AG20443 (cell line): ENCODE measurements around the gene PITPNC1.
"Not testable (repeated sequence)": the region's sequence is repeated elsewhere in the genome, so short reads cannot be mapped to it uniquely, and the experiment has no call there.

Source experiments
- DNase-seq: peaks from one replicate; pipeline ENCODE4 v3.0.0; 2012; ENCODE audit warnings: low spot score, mixed read lengths

PITPNC1 gene

GRCh38 chr17:67489273-67489672, 112.2 kb downstream of the PITPNC1 start:
- DNase-seq, result no peak

- DNase-seq, result peak; percentile 22
Observed at GRCh38 chr17:67490471-67490870, 113.4 kb downstream of the PITPNC1 start.

DNA sequence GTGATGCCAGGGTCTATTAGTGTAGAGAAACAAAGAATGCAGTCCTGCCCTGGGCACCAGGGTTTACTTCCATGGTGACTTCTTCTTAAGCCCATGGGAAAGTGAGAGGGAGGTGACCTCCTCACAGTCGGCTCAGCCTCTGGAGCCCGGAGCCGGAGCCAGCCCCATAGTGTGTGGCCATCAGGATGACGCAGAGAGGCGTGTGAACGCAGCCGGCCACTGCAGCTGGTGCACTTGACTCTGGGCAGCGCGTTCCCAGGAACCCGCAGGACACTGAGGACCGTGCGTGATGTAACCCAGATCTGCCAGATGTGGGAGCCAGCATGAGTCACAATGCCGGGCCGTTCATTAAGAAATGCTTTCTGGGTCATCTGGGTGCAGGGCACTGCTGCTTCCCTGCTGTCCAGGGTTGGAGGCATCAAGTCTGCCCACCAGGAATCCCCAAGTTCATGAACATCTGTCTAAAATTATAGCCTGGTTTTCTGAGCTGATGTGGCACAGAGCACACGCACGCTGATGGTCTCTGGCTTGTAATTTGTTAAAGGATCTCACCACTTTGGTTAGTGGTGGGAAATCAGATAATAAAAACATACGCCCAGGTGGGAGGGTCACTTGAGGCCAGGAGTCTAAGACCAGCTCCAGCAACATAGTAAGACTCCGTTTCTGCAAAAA, 114.1 kb downstream of the PITPNC1 start:
- peak; percentile 95 for DNase-seq

GRCh38 chr17:67491681-67492024, 114.6 kb downstream of the PITPNC1 start:
- no peak for DNase-seq

GRCh38 chr17:67492251-67492740, 115.2 kb downstream of the PITPNC1 start:
- no peak for DNase-seq

- no peak for DNase-seq
Observed at GRCh38 chr17:67492824-67493517, 115.9 kb downstream of the PITPNC1 start.

GRCh38 chr17:67493812-67494211, 116.7 kb downstream of the PITPNC1 start:
- no peak for DNase-seq

- not testable (repeated sequence) for DNase-seq
Observed at GRCh38 chr17:67495534-67495933, 118.5 kb downstream of the PITPNC1 start.

DNA sequence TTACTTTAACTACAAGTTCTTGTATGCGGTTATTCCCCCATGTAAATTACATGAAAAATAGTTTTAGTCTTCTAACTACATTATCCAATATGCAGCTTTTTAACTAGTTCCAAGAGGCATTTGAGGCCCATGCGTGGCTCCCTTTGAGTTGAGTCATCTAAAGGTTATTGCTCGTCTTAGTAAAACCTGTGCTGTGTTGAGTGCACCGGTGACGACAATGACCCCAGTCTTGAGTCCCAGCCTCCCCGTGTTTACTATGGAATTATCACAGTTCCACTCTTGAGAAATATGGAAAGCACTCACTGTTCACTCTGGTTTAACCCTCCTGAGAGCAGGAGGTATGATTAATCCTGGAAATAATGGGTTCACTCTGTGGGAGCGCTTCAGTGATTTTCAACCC, 119.2 kb downstream of the PITPNC1 start:
- no peak for DNase-seq

- DNase-seq, result no peak
Observed at GRCh38 chr17:67499685-67500084, 122.6 kb downstream of the PITPNC1 start.

DNA sequence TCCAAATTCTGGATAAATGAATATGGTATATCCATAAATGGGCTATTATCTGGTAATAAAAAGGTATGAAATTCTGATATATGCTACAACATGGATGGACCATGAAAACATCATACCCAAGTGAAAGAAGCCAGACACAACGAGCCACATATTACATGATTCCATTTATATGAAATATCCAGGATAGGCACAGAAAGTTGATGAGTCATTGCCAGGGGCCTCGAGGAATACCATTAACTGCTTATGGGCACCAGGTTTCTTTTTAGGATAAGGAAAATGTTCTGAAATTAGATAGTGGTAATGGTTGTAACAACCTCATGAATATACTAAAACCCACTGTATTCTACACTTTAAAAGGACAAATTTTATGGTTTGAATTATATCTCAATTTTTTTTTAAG, 123.2 kb downstream of the PITPNC1 start:
- peak; percentile 16 for DNase-seq

DNA sequence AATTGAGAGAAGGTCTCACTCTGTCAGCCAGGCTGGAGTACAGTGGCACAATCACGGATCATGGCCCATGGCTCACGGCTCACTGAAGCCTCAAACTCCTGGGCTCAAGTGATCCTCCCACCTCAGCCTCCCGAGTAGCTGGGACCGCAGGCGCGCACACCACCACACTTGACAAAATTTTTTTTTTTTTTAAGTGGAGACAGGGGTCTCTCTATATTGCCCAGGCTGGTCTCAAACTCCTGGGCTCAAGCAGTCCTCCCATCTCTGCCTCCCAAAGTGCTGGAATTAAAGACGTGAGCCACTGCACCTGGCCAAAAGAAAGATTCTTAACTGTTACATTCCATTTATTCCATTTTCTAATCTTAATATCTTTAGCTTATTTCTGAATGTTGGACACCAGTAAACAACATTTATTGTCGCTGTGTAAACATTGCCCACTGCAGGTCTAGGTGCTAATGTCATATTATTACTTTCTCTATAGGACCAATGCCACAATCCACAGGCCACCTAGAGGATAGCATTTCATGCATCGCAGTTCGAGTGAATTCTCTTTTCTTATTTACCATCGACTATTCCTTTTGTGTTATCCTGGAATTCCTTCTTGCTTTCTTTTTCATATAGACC, 123.7 kb downstream of the PITPNC1 start:
- DNase-seq, result no peak

GRCh38 chr17:67502151-67502550, 125.1 kb downstream of the PITPNC1 start:
- DNase-seq, result no peak

DNA sequence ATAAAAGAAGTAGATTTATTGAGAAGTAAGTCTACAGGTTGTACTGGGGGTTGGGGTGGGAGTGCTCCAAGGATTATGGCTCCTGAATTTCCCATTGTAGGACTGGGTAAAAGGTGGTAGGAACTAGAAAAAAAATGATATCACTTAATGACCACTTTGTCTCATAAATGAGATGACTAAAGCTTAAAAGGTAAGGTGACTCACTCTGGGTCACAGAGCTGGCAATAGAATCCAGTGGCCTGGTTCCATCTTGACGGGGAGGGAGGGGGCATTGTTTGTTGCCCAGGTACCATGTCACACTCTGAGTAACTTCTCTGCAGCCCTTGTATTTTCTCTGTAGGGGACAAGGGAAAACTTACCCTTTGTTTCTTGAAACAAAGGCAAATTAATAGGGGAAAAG, 126.1 kb downstream of the PITPNC1 start:
- no peak for DNase-seq

DNA sequence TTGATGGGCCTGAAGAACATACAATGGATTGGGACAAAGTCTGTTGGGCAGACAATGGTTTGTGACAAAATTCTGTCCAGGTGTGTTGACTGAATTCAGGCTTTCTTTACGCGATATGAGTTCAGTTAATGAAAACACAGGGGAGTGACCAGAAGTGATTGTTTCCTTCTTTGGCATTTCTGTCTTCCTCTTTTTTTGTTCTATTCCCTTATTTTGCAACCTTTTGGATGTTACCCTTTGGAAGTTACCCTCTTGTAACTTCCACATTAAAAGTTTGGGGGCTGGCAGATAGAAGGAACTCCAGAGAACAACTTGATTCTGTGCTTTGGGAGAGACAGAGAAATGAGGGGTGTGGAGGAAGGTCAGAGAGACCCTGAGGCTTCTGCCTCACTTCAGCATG, 126.7 kb downstream of the PITPNC1 start:
- no peak for DNase-seq

DNA sequence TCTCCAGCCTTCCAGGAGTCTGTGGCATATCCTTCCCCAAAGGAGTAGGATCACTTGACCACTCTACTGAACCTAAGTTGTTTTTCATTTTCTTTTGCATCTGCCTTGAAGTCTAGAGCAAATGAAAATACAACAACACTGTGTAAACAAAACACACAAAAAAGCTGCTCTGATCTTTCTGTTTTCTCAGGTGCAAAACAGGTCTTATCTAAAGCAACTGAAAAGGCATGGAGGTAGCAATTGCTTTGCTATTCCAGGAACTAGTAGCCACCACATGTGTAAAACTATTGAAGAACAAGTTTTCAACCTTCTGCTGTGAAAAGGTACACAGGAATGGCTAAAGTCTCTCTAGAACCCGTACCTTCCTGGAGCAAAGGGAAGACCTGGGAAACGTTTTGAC, 127.1 kb downstream of the PITPNC1 start:
- no peak for DNase-seq

- DNase-seq, result peak; percentile 64
Observed at GRCh38 chr17:67506966-67507365, 129.9 kb downstream of the PITPNC1 start.

- peak; percentile 35 for DNase-seq
Observed at GRCh38 chr17:67509390-67510287, 132.6 kb downstream of the PITPNC1 start.

DNA sequence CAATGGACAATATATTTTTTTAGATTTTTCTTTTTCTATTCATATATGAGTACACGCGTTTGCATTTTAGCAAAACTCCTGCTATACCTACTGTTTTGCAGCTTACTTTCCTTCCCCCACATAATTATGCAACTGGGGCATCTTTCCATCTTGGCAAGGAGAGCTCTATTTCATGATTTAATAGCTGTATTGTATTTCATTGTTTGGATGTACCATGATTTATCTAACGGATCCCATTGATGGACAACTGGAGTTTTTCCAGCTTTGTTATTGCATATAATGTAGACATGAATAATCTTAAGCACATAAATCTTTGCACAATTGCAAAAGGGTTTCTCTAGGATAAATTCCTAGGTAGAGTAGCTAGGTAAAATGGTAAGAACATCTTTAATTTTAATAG, 133.9 kb downstream of the PITPNC1 start:
- no peak for DNase-seq

DNA sequence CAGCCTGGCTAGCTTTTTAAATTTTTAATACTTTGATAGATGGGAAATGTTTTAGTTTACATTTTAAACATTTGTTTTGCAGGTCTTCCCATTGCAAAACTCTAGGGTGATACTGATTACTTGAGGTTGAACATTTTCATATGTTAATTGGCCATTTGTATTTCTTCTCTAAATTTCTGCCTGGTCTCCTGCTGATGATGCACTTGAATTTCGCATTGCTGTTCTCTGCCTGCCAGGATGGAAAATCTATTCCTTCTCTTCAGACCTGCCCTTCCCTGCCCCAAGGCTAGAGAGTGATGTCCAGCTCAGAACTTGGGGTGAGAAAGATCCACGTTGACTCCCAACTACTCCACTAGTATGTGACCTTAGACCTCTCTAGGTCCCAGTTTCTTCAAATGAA, 134.7 kb downstream of the PITPNC1 start:
- DNase-seq, result no peak

- DNase-seq, result no peak
Observed at GRCh38 chr17:67514998-67515397, 137.9 kb downstream of the PITPNC1 start.

DNA sequence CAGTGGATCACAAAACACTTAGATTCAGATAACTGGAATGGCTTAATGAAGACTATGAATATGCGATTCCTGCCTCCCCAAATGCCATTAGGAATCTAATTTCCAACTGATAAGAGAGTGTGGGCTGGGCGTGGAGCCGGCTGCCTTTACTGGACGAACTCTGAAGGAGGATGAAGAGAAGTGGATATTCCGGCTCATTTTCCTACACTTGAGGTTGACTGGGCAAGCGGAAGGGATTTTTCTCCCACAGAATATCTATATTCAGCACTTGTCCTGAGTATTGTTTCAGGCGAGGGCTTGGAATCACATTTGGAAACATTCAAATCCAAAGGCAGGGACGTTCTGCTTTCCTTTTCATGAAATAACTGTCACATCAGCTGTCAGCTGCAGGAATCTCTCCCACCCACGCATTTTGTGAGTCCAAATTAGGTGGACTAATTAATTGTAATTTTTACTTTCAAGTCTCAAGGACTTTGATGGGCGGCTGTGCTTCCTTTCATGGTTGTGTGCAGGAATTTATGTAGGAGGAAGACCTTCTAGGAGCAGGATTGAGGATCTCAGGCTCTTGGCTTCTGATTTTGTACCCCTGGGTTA, 138.5 kb downstream of the PITPNC1 start:
- no peak for DNase-seq
